ENCODE measurements around the gene UGT3A1.

- no peak for TF ChIP-seq CTCF (IDR thresholded peaks at IDR 0.05)
- TF ChIP-seq JUND (IDR thresholded peaks at IDR 0.05): no peak
- no peak for TF ChIP-seq SIN3A (IDR thresholded peaks at IDR 0.05; ENCODE audit: borderline replicate concordance, low read depth, low read length)
- no peak for TF ChIP-seq RFX5 (IDR thresholded peaks at IDR 0.05; ENCODE audit: low read length)
- TF ChIP-seq MAX (IDR thresholded peaks at IDR 0.05; ENCODE audit: low read depth): no peak
- TF ChIP-seq EP300 (IDR thresholded peaks at IDR 0.05; ENCODE audit: borderline replicate concordance in 1 of 2, low read depth in 1 of 2, low read length in 1 of 2): no peak
- no peak for TF ChIP-seq POLR2AphosphoS5 (IDR thresholded peaks at IDR 0.05; ENCODE audit: low read depth, low read length)
- no peak for TF ChIP-seq MXI1 (IDR thresholded peaks at IDR 0.05; ENCODE audit: low read depth, low read length)
- TF ChIP-seq USF2 (IDR thresholded peaks at IDR 0.05; ENCODE audit: borderline replicate concordance, low read depth, low read length): no peak
- TF ChIP-seq TAF1 (IDR thresholded peaks at IDR 0.05; ENCODE audit: borderline replicate concordance, low read depth, low read length): no peak
- no peak for TF ChIP-seq USF1 (IDR thresholded peaks at IDR 0.05; ENCODE audit: borderline replicate concordance, low read depth)
- no peak for TF ChIP-seq GABPA (IDR thresholded peaks at IDR 0.05; ENCODE audit: low read depth)
- no peak for TF ChIP-seq RXRA (IDR thresholded peaks at IDR 0.05; ENCODE audit: borderline replicate concordance, low read depth)
Observed at GRCh38 chr5:36009698-36010097, 18.5 kb upstream of the UGT3A1 start.
